Esophagus squamous epithelium (tissue), 4 donors: ENCODE results near the gene C2orf92.

ENCODE experiments used
- POLR2A ChIP-seq, 4 donors: fragments of 450-650 bp; IDR thresholded peaks; one replicate each; pipeline ENCODE4 v1.6.1; 2017; ENCODE audit warnings: antibody characterized with exemption in 4 of 4, mild to moderate bottlenecking in 4 of 4, moderate library complexity in 3 of 4
- TF ChIP-seq, protein P1 (sequence below), 6 experiments: fragments of 450-650 bp in 4 of 6; fragments of 200-600 bp in 2 of 6; sonication (generic) in 2 of 6; IDR thresholded peaks; one replicate each; pipeline ENCODE4 v1.5.1; 2016 to 2019; ENCODE audit warnings: antibody characterized with exemption in 6 of 6, mild to moderate bottlenecking in 4 of 6, moderate library complexity in 4 of 6

GRCh38 chr2:97688062-97688827 is 18.7 kb downstream of the C2orf92 start:
- TF ChIP-seq, protein P1, sequence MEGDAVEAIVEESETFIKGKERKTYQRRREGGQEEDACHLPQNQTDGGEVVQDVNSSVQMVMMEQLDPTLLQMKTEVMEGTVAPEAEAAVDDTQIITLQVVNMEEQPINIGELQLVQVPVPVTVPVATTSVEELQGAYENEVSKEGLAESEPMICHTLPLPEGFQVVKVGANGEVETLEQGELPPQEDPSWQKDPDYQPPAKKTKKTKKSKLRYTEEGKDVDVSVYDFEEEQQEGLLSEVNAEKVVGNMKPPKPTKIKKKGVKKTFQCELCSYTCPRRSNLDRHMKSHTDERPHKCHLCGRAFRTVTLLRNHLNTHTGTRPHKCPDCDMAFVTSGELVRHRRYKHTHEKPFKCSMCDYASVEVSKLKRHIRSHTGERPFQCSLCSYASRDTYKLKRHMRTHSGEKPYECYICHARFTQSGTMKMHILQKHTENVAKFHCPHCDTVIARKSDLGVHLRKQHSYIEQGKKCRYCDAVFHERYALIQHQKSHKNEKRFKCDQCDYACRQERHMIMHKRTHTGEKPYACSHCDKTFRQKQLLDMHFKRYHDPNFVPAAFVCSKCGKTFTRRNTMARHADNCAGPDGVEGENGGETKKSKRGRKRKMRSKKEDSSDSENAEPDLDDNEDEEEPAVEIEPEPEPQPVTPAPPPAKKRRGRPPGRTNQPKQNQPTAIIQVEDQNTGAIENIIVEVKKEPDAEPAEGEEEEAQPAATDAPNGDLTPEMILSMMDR (IDR thresholded peaks at IDR 0.05): no peak
- TF ChIP-seq POLR2A (IDR thresholded peaks at IDR 0.05): no peak
